ENCODE measurements around the gene SLC5A4.
"Not testable (repeated sequence)": the region's sequence is repeated elsewhere in the genome, so short reads cannot be mapped to it uniquely, and the experiment has no call there.

SLC5A4 gene

GRCh38 chr22:32199341-32199740 lies 55.8 kb downstream of the SLC5A4 start:
- no peak overlapping the region for H3K4me3 ChIP-seq (ENCODE audit: low read depth, low read length)
- POLR2A ChIA-PET = no interaction called here
- no peak for TF ChIP-seq CTCF (IDR thresholded peaks at IDR 0.05; ENCODE audit: insufficient read depth, low read length, missing control alignments)
- DNase-seq (ENCODE audit: low read depth, low spot score) = no peak
- CTCF ChIA-PET = no interaction called here

GRCh38 chr22:32197553-32198226 lies 57.5 kb downstream of the SLC5A4 start:
- POLR2A ChIA-PET = not testable (repeated sequence)

DNA sequence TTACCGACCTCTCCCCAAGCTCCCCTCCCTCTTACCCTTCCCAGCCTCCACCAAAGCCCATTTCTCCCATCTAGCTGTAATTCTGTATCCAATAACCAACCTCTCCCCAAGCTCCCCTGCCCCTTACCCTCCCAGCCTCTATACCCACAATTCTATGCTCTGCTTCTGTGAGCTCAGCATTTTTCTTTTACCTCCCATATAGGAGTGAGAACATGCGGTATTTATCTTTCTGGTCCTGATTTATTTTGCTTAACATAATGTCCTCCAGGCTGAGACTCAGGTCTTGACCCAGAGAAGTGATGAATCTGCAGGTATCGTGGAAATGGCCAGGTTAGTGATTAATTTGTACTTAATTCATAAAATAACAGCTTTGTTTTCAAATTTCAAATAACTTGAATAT lies 59.2 kb downstream of the SLC5A4 start:
- CTCF ChIA-PET; H3K4me3 ChIP-seq (ENCODE audit: low read depth, low read length); POLR2A ChIA-PET; DNase-seq (ENCODE audit: low read depth, low spot score): not testable (repeated sequence)

More at GRCh38 chr22:32197553-32198226, 57.5 kb downstream of the SLC5A4 start:
- H3K4me3 ChIP-seq (ENCODE audit: low read depth, low read length); DNase-seq (ENCODE audit: low read depth, low spot score); CTCF ChIA-PET: not testable (repeated sequence)

GRCh38 chr22:32193346-32193745 lies 61.8 kb downstream of the SLC5A4 start:
- DNase-seq (ENCODE audit: low read depth, low spot score); CTCF ChIA-PET; H3K4me3 ChIP-seq (ENCODE audit: low read depth, low read length); POLR2A ChIA-PET: not testable (repeated sequence)

DNA sequence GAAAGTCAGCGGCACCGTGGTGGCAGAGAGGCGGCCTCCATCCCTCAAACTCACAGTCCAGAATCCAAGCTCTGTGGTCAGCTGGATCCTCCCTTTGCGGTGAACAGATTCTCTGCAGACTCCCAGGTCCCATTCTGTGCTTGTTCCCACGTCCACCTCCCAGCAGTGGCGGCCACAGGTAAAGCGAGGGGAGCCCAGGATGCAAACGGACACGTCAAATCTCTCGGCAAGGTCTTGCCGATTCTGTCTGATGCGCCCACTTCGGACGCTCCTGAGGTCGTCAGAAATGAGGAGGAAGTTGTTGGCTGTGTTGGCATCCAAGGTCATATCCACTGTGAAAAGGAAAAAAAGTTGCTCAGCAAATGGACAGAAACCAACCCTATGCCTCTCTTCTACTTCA lies 64.1 kb downstream of the SLC5A4 start:
- DNase-seq (ENCODE audit: low read depth, low spot score); H3K4me3 ChIP-seq (ENCODE audit: low read depth, low read length); POLR2A ChIA-PET; CTCF ChIA-PET: not testable (repeated sequence)

- POLR2A ChIA-PET = no interaction called here
- CTCF ChIA-PET = no interaction called here
- H3K4me3 ChIP-seq (ENCODE audit: low read depth, low read length) = no peak overlapping the region
- TF ChIP-seq CTCF (IDR thresholded peaks at IDR 0.05; ENCODE audit: insufficient read depth, low read length, missing control alignments) = no peak
- DNase-seq (ENCODE audit: low read depth, low spot score) = no peak
Observed at GRCh38 chr22:32185821-32186220, 69.3 kb downstream of the SLC5A4 start.

DNA sequence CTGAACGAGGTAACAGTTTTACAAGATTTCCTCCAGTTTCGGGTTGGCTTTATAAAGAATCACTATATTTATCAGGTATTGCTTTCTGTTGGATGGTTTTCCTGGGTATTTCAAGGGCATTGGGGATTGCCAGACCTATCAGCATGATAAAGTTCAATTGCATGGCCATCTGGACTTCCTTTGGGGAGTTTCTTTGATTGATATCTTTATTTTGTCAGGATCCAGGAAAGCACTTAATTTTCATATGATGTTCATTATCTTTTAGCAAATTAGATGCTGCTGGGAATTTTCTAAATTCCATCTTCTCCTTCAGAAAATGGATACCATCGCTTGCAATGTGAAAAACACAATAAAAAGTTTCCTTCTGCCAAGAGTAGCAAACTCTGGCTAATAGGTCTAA lies 71.5 kb downstream of the SLC5A4 start:
- no peak for DNase-seq (ENCODE audit: low read depth, low spot score)
- H3K4me3 ChIP-seq (ENCODE audit: low read depth, low read length) = no peak overlapping the region
- ChIA-PET POLR2A (no interaction called here), CTCF (no interaction called here)
- TF ChIP-seq CTCF (IDR thresholded peaks at IDR 0.05; ENCODE audit: insufficient read depth, low read length, missing control alignments) = no peak

DNA sequence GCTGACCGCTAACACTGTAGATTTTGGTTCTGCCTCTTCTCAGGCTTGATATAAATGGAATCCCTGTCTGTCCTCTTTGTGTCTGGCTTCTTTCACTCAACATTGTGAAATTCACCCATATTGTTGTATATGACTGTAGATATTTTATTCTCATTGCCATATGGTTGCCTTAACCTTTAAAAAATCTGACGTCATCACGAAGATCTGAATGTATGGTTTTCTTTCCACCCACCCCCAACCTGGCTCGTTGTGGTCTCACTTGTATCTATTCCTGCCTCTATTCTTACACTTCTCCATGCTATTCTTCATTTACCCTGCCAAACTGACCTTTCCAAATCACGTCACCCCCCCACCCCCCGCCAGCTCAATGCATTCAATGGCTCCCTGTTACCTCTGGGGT lies 74.1 kb downstream of the SLC5A4 start:
- ChIA-PET POLR2A (no interaction called here), CTCF (no interaction called here)
- no peak overlapping the region for H3K4me3 ChIP-seq (ENCODE audit: low read depth, low read length)
- no peak for TF ChIP-seq CTCF (IDR thresholded peaks at IDR 0.05; ENCODE audit: insufficient read depth, low read length, missing control alignments)
- no peak for DNase-seq (ENCODE audit: low read depth, low spot score)
